ENCODE results near the gene RHBDL1. TPM values are rescaled to one million over a fixed set of nuclear protein-coding genes. Genes with fewer than 3 reads are reported as not detected.
A peak's percentile ranks its signal among the peaks of the same experiment; 100 is the strongest.

The RHBDL1 gene
- total and polyA plus RNA-seq, 9 of the 15 experiments (the other 6 are each of a cell fraction or from before 2014, with no cell fraction given): 0.03 to 5.6 (median 1.3) TPM; not detected in 1

GRCh38 chr16:727291-727977, 52.0 kb downstream of the RHBDL1 start (continued):
- TF ChIP-seq HDAC3 (IDR thresholded peaks at IDR 0.05; ENCODE audit: borderline replicate concordance, partially characterized antibody) (no peak), NKRF (IDR thresholded peaks at IDR 0.05; ENCODE audit: borderline replicate concordance) (0 out of 2 replicates have a peak, but pooled peaks have one; percentile 51), CXXC5 (CRISPR knock-in tag; IDR thresholded peaks at IDR 0.05) (peak; percentile 5), MTA2 (IDR thresholded peaks at IDR 0.05; ENCODE audit: low read depth) (0 out of 2 replicates have a peak, but pooled peaks have one; percentile 29), CBFA2T3 (IDR thresholded peaks at IDR 0.05) (no peak), TEAD4 (IDR thresholded peaks at IDR 0.05; ENCODE audit: low read length) (no peak), TEAD4 (CRISPR knock-in tag; IDR thresholded peaks at IDR 0.05; ENCODE audit: borderline replicate concordance) (no peak), FOXM1 (IDR thresholded peaks at IDR 0.05; ENCODE audit: low read depth) (no peak), FOXM1 (CRISPR knock-in tag; IDR thresholded peaks at IDR 0.05; ENCODE audit: low read depth) (0 out of 2 replicates have a peak, but pooled peaks have one; percentile 46), HMG20B (CRISPR knock-in tag; IDR thresholded peaks at IDR 0.05) (no peak), ARID4B (CRISPR knock-in tag; IDR thresholded peaks at IDR 0.05) (peak; percentile 18), CHD1 (IDR thresholded peaks at IDR 0.05; ENCODE audit: low read length) (peak; percentile 87), ZBTB8A (IDR thresholded peaks at IDR 0.05; ENCODE audit: partially characterized antibody) (no peak), U2AF1 (optimal IDR thresholded peaks at IDR 0.05; ENCODE audit: low read depth, low read length) (peak; percentile 14), NR4A1 (CRISPR knock-in tag; IDR thresholded peaks at IDR 0.05) (no peak), NR4A1 (tag; IDR thresholded peaks at IDR 0.05) (no peak), MLLT1 (IDR thresholded peaks at IDR 0.05) (no peak), ZNF740 (CRISPR knock-in tag; IDR thresholded peaks at IDR 0.05) (no peak), ZNF740 (tag; IDR thresholded peaks at IDR 0.05) (no peak)

Data from K562 (cell line).